HepG2 (cell line): ENCODE measurements around the gene RAD52. TPM values are rescaled to one million over a fixed set of nuclear protein-coding genes. Genes with fewer than 3 reads are reported as not detected.

Experiments
- ATAC-seq: fragments of 200-7000 bp; cut with Tn5 transposase; 3 replicates; pipeline ENCODE4 v1.9.1; 2020; ENCODE audit warnings: mild to moderate bottlenecking, moderate library complexity
- BruUV-seq: library from RNA; stranded (reverse); fragments of 400-500 nt; replicated peaks from 2 replicates; lab custom pipeline; 2021; lab: Mats Ljungman, UMichigan
- CTCF ChIA-PET: fragments of 300-600 bp; formaldehyde crosslinking; extraction: SDS; loops from one replicate; lab custom pipeline; 2021; ENCODE audit warnings: low total read pairs, inconsistent platforms, low intra/inter-chr PET ratio; lab: Yijun Ruan, JAX
- POLR2A ChIA-PET: fragments of 350-600 bp; sonication (Branson Sonifier 250); formaldehyde crosslinking; loops from one replicate; lab custom pipeline; 2020; ENCODE audit warnings: antibody characterized with exemption, inconsistent platforms; lab: Yijun Ruan, JAX
- DNase-seq: peaks from one replicate; pipeline ENCODE4 v3.0.0-alpha.2; 2015; ENCODE audit warnings: low spot score
- FAIRE-seq: peaks from 3 replicates; lab custom pipeline; 2011; peaks lifted over from hg19 to GRCh38; lab: Jason Lieb, UNC
- H2AFZ ChIP-seq: one replicate; pipeline ENCODE4 v1.6.1; 2011; ENCODE audit warnings: low read length, inconsistent platforms
- H3K27ac ChIP-seq: fragments of 300-600 bp; 3 replicates; pipeline ENCODE4 v1.8.0; 2011; ENCODE audit warnings: mixed run types, mild to moderate bottlenecking, mixed read lengths, low read length, inconsistent platforms; ENCODE audit not compliant: insufficient read depth; ENCODE audit errors: extremely low read length
- H3K27me3 ChIP-seq, 2 experiments: fragments of 200-600 bp in 1 of 2; 2 replicates in 1 of 2; 3 replicates in 1 of 2; pipeline versions ENCODE4 v1.6.0 to v1.8.0; 2011; ENCODE audit warnings: low read length in 2 of 2, mild to moderate bottlenecking in 2 of 2, moderate library complexity in 2 of 2, inconsistent platforms in 1 of 2; ENCODE audit not compliant: insufficient read depth in 2 of 2, control insufficient read depth in 1 of 2
- H3K36me3 ChIP-seq, 2 experiments: fragments of 200-600 bp in 1 of 2; replicated peaks in 1 of 2; 2 replicates in 1 of 2; 3 replicates in 1 of 2; pipeline versions ENCODE4 v1.5.1 to v1.8.0; 2011; ENCODE audit warnings: low read length in 2 of 2, inconsistent platforms in 1 of 2; ENCODE audit not compliant: insufficient read depth in 2 of 2, control insufficient read depth in 1 of 2
- H3K4me1 ChIP-seq: 2 replicates; pipeline ENCODE4 v1.5.1; 2012; ENCODE audit warnings: low read length, inconsistent platforms; ENCODE audit not compliant: insufficient read depth
- H3K4me2 ChIP-seq: 2 replicates; pipeline ENCODE4 v1.6.0; 2011; ENCODE audit warnings: low read depth, low read length, inconsistent platforms
- H3K4me3 ChIP-seq, 3 experiments: fragments of 200-600 bp in 1 of 3; sonication (generic), shearing (Covaris generic) in 1 of 3; replicated peaks in 1 of 3; 2 replicates each; pipeline ENCODE4 v1.5.1; 2011 to 2016; ENCODE audit warnings: low read length in 3 of 3, inconsistent platforms in 2 of 3, low read depth in 2 of 3, mild to moderate bottlenecking in 2 of 3, control low read depth in 1 of 3, mixed read lengths in 1 of 3; ENCODE audit not compliant: insufficient read depth in 1 of 3
- H3K79me2 ChIP-seq: one replicate; pipeline ENCODE4 v1.6.1; 2011; ENCODE audit warnings: low read length, inconsistent platforms; ENCODE audit not compliant: insufficient read depth
- H3K9ac ChIP-seq: 2 replicates; pipeline ENCODE4 v1.6.0; 2011; ENCODE audit warnings: mild to moderate bottlenecking, low read depth, low read length, inconsistent platforms; ENCODE audit not compliant: insufficient read depth
- H3K9me3 ChIP-seq: 2 replicates; pipeline ENCODE4 v1.5.1; 2012; ENCODE audit warnings: mild to moderate bottlenecking, low read length
- H4K20me1 ChIP-seq: 2 replicates; pipeline ENCODE4 v1.6.0; 2011; ENCODE audit warnings: inconsistent platforms, mild to moderate bottlenecking, low read length, moderate library complexity; ENCODE audit not compliant: insufficient read depth
- ATF7-NPFF ChIP-seq: sonication (generic); formaldehyde crosslinking; IDR thresholded peaks from 2 replicates; pipeline ENCODE4 v1.8.1; 2023; ENCODE audit warnings: mild to moderate bottlenecking, low read depth, missing genetic modification reagents, moderate library complexity
- FIP1L1 ChIP-seq: fragments of 200-400 bp; formaldehyde crosslinking; IDR thresholded peaks from 2 replicates; pipeline ENCODE4 v1.6.1; 2018; ENCODE audit warnings: low read depth, mild to moderate bottlenecking, low read length, moderate library complexity, borderline replicate concordance; ENCODE audit not compliant: insufficient read depth
- GABPA ChIP-seq, 2 experiments: IDR thresholded peaks; 2 replicates each; pipeline ENCODE4 v1.6.1; 2011 to 2016; ENCODE audit warnings: low read depth in 2 of 2, low read length in 1 of 2, missing biosample characterization in 1 of 2, missing genetic modification characterization in 1 of 2
- HNRNPH1 ChIP-seq: fragments of 200-400 bp; formaldehyde crosslinking; optimal IDR thresholded peaks from 2 replicates; pipeline ENCODE3; 2017; ENCODE audit warnings: mild to moderate bottlenecking, low read depth, low read length
- HNRNPUL1 ChIP-seq: fragments of 200-400 bp; formaldehyde crosslinking; IDR thresholded peaks from 2 replicates; pipeline ENCODE4 v1.6.1; 2017; ENCODE audit warnings: low read depth, mild to moderate bottlenecking, low read length, moderate library complexity
- IRX3 ChIP-seq: sonication (generic); formaldehyde crosslinking; IDR thresholded peaks from 2 replicates; pipeline ENCODE4 v1.8.1; 2023; ENCODE audit warnings: mild to moderate bottlenecking, low read depth, missing genetic modification reagents, borderline replicate concordance
- MAZ ChIP-seq, 2 experiments: sonication (generic) in 1 of 2; formaldehyde crosslinking in 1 of 2; IDR thresholded peaks; 2 replicates each; pipeline versions ENCODE4 v1.5.0 to v1.6.1; 2012 to 2020; ENCODE audit warnings: low read depth in 2 of 2, mild to moderate bottlenecking in 2 of 2, borderline replicate concordance in 1 of 2, improper control_type of control experiment in 1 of 2, low read length in 1 of 2, missing genetic modification reagents in 1 of 2, moderate library complexity in 1 of 2
- MED8 ChIP-seq: sonication (generic); formaldehyde crosslinking; IDR thresholded peaks from 2 replicates; pipeline ENCODE4 v1.8.1; 2023; ENCODE audit warnings: mild to moderate bottlenecking, missing genetic modification reagents; ENCODE audit not compliant: insufficient replicate concordance
- NR2F1 ChIP-seq, 2 experiments: fragments of 450-650 bp in 1 of 2; formaldehyde crosslinking in 1 of 2; IDR thresholded peaks; 2 replicates each; pipeline versions ENCODE4 v1.5.0 to v1.6.1; 2016 to 2020; ENCODE audit warnings: mild to moderate bottlenecking in 1 of 2, missing compliant biosample characterization in 1 of 2, missing genetic modification reagents in 1 of 2, moderate library complexity in 1 of 2
- ZNF235 ChIP-seq: sonication (generic); formaldehyde crosslinking; IDR thresholded peaks from 2 replicates; pipeline ENCODE4 v1.8.1; 2023; ENCODE audit warnings: mild to moderate bottlenecking, missing genetic modification reagents, borderline replicate concordance
- WGBS: methylation state at CpG from one replicate; pipeline ENCODE4 v1.1.6; 2017; ENCODE audit warnings: low lambda C conversion rate; 5-methylcytosine and 5-hydroxymethylcytosine counted together
- in situ Hi-C: cut with HindIII; loops from 2 replicates; pipeline ENCODE4 v1.10.0; 2017; ENCODE audit warnings: low pct_unique_long_range_greater_than_20kb; ENCODE audit not compliant: extremely low pct_ligation_motif_present
- intact Hi-C: fragments of 100-400 bp; cut with micrococcal nuclease; formaldehyde crosslinking; loops from one replicate; pipeline ENCODE4 v1.10.0; 2022; ENCODE audit not compliant: unreplicated experiment
- polyA plus RNA-seq, 8 experiments: library from polyadenylated mRNA; depleted of rRNA in 3 of 8; stranded (reverse) in 7 of 8; unstranded in 1 of 8; fragments of >200 nt; fragmentation: Illumina TruSeq in 4 of 8; extraction: Trizol in 4 of 8; gene quantifications; 2 replicates each; pipeline versions ENCODE4 v1.2.1 to v1.2.3, GENCODE V29; 2011 to 2016; ENCODE audit warnings: low read depth in 4 of 8, missing spikeins in 1 of 8, mixed read lengths in 1 of 8; ENCODE audit not compliant: insufficient read depth in 1 of 8
- total RNA-seq, 5 experiments: library from RNA; depleted of rRNA; stranded (reverse); fragments of >200 nt; fragmentation: Illumina TruSeq; extraction: Trizol; gene quantifications; 2 replicates each; pipeline ENCODE4 v1.2.3, GENCODE V29; 2016; ENCODE audit warnings: low read depth in 1 of 5
- TF ChIP-seq, protein P1 (sequence below): sonication (generic); formaldehyde crosslinking; IDR thresholded peaks from 2 replicates; pipeline ENCODE4 v1.4.0; 2020; ENCODE audit warnings: mild to moderate bottlenecking, missing genetic modification reagents
- TF ChIP-seq, protein P2 (sequence below): sonication (generic); formaldehyde crosslinking; IDR thresholded peaks from 2 replicates; pipeline ENCODE4 v1.8.1; 2023; ENCODE audit warnings: mild to moderate bottlenecking, missing genetic modification reagents
- TF ChIP-seq, protein P3 (sequence below): sonication (generic); formaldehyde crosslinking; IDR thresholded peaks from 2 replicates; pipeline ENCODE4 v1.4.0; 2020; ENCODE audit warnings: missing genetic modification reagents; ENCODE audit errors: not compliant biosample characterization
- TF ChIP-seq, protein P4 (sequence below): IDR thresholded peaks from 2 replicates; pipeline ENCODE4 v1.6.1; 2016; ENCODE audit warnings: low read depth, control low read depth
- TF ChIP-seq, protein P5 (sequence below): IDR thresholded peaks from 2 replicates; pipeline ENCODE4 v1.6.1; 2016; ENCODE audit warnings: low read depth, borderline replicate concordance

The RAD52 gene
- total and polyA plus RNA-seq, 2 of the 13 experiments (the other 11 are each of a cell fraction or from before 2014, with no cell fraction given): 14.3 to 19.9 TPM

DNA sequence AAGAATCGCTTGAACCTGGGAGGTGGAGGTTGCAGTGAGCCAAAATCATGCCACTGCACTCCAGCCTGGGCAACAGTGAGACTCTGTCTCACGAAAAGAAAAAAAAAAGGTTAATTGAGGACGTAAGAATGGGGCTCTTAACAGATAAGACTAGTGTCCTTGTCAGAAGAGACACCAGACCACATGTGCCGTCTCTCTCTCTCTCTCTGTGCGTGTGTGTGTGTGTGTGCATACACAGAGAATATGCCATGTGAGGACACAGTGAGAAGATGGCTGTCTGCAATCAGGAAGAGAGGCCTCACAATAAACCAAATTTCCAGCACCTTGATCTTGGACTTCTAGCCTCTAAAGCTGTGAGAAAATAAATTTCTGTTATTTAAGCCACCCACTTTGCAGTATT, 29.9 kb upstream of the RAD52 start:
- intact Hi-C loops: no loop called here
- TF ChIP-seq ZNF235 (CRISPR knock-in tag) (no peak), HNRNPH1 (no peak), NR2F1 (CRISPR knock-in tag; IDR thresholded peaks at IDR 0.05) (no peak), HNRNPUL1 (no peak), FIP1L1 (no peak), IRX3 (CRISPR knock-in tag) (no peak), MAZ (IDR thresholded peaks at IDR 0.05; ENCODE audit: borderline replicate concordance, low read depth, low read length) (no peak), MAZ (CRISPR knock-in tag; IDR thresholded peaks at IDR 0.05; ENCODE audit: low read depth) (no peak), MED8 (CRISPR knock-in tag) (no peak), GABPA (IDR thresholded peaks at IDR 0.05; ENCODE audit: low read depth, low read length) (no peak), GABPA (CRISPR knock-in tag; IDR thresholded peaks at IDR 0.05; ENCODE audit: low read depth) (no peak), ATF7-NPFF (CRISPR knock-in tag) (no peak)
- TF ChIP-seq, protein P1, sequence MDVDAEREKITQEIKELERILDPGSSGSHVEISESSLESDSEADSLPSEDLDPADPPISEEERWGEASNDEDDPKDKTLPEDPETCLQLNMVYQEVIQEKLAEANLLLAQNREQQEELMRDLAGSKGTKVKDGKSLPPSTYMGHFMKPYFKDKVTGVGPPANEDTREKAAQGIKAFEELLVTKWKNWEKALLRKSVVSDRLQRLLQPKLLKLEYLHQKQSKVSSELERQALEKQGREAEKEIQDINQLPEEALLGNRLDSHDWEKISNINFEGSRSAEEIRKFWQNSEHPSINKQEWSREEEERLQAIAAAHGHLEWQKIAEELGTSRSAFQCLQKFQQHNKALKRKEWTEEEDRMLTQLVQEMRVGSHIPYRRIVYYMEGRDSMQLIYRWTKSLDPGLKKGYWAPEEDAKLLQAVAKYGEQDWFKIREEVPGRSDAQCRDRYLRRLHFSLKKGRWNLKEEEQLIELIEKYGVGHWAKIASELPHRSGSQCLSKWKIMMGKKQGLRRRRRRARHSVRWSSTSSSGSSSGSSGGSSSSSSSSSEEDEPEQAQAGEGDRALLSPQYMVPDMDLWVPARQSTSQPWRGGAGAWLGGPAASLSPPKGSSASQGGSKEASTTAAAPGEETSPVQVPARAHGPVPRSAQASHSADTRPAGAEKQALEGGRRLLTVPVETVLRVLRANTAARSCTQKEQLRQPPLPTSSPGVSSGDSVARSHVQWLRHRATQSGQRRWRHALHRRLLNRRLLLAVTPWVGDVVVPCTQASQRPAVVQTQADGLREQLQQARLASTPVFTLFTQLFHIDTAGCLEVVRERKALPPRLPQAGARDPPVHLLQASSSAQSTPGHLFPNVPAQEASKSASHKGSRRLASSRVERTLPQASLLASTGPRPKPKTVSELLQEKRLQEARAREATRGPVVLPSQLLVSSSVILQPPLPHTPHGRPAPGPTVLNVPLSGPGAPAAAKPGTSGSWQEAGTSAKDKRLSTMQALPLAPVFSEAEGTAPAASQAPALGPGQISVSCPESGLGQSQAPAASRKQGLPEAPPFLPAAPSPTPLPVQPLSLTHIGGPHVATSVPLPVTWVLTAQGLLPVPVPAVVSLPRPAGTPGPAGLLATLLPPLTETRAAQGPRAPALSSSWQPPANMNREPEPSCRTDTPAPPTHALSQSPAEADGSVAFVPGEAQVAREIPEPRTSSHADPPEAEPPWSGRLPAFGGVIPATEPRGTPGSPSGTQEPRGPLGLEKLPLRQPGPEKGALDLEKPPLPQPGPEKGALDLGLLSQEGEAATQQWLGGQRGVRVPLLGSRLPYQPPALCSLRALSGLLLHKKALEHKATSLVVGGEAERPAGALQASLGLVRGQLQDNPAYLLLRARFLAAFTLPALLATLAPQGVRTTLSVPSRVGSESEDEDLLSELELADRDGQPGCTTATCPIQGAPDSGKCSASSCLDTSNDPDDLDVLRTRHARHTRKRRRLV: no peak
- TF ChIP-seq, protein P2, sequence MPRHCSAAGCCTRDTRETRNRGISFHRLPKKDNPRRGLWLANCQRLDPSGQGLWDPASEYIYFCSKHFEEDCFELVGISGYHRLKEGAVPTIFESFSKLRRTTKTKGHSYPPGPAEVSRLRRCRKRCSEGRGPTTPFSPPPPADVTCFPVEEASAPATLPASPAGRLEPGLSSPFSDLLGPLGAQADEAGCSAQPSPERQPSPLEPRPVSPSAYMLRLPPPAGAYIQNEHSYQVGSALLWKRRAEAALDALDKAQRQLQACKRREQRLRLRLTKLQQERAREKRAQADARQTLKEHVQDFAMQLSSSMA: no peak
- TF ChIP-seq, protein P3, sequence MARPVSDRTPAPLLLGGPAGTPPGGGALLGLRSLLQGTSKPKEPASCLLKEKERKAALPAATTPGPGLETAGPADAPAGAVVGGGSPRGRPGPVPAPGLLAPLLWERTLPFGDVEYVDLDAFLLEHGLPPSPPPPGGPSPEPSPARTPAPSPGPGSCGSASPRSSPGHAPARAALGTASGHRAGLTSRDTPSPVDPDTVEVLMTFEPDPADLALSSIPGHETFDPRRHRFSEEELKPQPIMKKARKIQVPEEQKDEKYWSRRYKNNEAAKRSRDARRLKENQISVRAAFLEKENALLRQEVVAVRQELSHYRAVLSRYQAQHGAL (CRISPR knock-in tag): no peak
- TF ChIP-seq, protein P4, sequence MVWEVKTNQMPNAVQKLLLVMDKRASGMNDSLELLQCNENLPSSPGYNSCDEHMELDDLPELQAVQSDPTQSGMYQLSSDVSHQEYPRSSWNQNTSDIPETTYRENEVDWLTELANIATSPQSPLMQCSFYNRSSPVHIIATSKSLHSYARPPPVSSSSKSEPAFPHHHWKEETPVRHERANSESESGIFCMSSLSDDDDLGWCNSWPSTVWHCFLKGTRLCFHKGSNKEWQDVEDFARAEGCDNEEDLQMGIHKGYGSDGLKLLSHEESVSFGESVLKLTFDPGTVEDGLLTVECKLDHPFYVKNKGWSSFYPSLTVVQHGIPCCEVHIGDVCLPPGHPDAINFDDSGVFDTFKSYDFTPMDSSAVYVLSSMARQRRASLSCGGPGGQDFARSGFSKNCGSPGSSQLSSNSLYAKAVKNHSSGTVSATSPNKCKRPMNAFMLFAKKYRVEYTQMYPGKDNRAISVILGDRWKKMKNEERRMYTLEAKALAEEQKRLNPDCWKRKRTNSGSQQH (CRISPR knock-in tag): no peak
- TF ChIP-seq, protein P5, sequence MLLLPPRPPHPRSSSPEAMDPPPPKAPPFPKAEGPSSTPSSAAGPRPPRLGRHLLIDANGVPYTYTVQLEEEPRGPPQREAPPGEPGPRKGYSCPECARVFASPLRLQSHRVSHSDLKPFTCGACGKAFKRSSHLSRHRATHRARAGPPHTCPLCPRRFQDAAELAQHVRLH (CRISPR knock-in tag): no peak

More for the DNA sequence above, 29.9 kb upstream of the RAD52 start:
- H2AFZ ChIP-seq: no peak overlapping the region
- no peak overlapping the region for H3K4me2 ChIP-seq
- H3K27me3 ChIP-seq: no peaks in the 10 kb centered on the region
- H3K4me1 ChIP-seq: no peaks in the 10 kb centered on the region
- no peak overlapping the region for H3K27ac ChIP-seq
- no peak for FAIRE-seq
- no peaks in the 10 kb centered on the region for H4K20me1 ChIP-seq
- 82% methylated on average over 5 of the region's 5 CpGs for WGBS
- H3K36me3 ChIP-seq: no peaks in the 10 kb centered on the region
- H3K9me3 ChIP-seq: no peaks in the 10 kb centered on the region
- H3K4me3 ChIP-seq: no peak overlapping the region
- POLR2A ChIA-PET: no interaction called here
- no TSS peak for BruUV-seq
- no peaks in the 10 kb centered on the region for H3K79me2 ChIP-seq
- ATAC-seq: no peak
- no peak for DNase-seq
- in situ Hi-C loops: no loop called here
- CTCF ChIA-PET: no interaction called here
- no peak overlapping the region for H3K9ac ChIP-seq
